ENCODE results near the gene UBA52.

GRCh38 chr19:18594096-18594823 lies 22.6 kb downstream of the UBA52 start:
- TF ChIP-seq, protein P1, sequence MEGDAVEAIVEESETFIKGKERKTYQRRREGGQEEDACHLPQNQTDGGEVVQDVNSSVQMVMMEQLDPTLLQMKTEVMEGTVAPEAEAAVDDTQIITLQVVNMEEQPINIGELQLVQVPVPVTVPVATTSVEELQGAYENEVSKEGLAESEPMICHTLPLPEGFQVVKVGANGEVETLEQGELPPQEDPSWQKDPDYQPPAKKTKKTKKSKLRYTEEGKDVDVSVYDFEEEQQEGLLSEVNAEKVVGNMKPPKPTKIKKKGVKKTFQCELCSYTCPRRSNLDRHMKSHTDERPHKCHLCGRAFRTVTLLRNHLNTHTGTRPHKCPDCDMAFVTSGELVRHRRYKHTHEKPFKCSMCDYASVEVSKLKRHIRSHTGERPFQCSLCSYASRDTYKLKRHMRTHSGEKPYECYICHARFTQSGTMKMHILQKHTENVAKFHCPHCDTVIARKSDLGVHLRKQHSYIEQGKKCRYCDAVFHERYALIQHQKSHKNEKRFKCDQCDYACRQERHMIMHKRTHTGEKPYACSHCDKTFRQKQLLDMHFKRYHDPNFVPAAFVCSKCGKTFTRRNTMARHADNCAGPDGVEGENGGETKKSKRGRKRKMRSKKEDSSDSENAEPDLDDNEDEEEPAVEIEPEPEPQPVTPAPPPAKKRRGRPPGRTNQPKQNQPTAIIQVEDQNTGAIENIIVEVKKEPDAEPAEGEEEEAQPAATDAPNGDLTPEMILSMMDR (conservative IDR thresholded peaks at IDR 0.05 in 1 of 2, IDR thresholded peaks at IDR 0.05 in 1 of 2; ENCODE audit: low read depth in 1 of 2, low read length in 2 of 2), result peak; percentile 37 to 62
- TF ChIP-seq EZH2 (IDR thresholded peaks at IDR 0.05; ENCODE audit: low read length, missing control alignments), result no peak

Data from fibroblast of lung (primary cell).